NK-92 treated with Interleukin-12 subunit alpha and Interleukin-12 subunit beta, amount 100 ng/mL, for 24 hours (cell line): Measurements from ENCODE around the gene CNNM2.
"Not testable (repeated sequence)": the region's sequence is repeated elsewhere in the genome, so short reads cannot be mapped to it uniquely, and the experiment has no call there.

ENCODE experiments used
- DNase-seq: peaks from one replicate; lab custom pipeline; 2025; lab: John Stamatoyannopoulos, UW

CNNM2 gene

GRCh38 chr10:103041391-103041790 lies 123.3 kb downstream of the CNNM2 start:
- DNase-seq, result no peak

DNA sequence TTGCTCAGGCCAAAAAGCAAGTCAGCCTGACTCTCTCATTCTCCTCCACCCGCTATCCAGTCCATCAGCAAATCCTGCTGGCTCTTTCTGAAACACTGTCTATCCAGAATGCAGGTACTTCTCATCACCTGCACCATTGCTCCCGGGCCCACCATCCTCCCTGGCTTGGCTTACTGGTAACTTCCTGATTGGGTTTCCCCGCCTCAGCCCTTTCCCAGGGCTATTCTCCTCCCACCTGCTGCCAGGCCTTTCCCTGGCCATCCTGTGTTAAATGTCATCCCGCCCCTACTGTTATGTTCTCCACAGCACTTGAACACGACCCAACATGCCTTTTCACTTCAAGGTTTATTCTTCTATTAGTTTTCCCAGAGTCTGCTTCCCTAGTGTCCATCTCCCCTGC lies 124.0 kb downstream of the CNNM2 start:
- DNase-seq, result no peak

GRCh38 chr10:103042908-103043307 lies 124.8 kb downstream of the CNNM2 start:
- DNase-seq, result no peak

- DNase-seq, result no peak
These were observed 126.9 kb downstream of the CNNM2 start for GRCh38 chr10:103044942-103045489.

- no peak for DNase-seq
These were observed 127.9 kb downstream of the CNNM2 start for GRCh38 chr10:103045961-103046360.

DNA sequence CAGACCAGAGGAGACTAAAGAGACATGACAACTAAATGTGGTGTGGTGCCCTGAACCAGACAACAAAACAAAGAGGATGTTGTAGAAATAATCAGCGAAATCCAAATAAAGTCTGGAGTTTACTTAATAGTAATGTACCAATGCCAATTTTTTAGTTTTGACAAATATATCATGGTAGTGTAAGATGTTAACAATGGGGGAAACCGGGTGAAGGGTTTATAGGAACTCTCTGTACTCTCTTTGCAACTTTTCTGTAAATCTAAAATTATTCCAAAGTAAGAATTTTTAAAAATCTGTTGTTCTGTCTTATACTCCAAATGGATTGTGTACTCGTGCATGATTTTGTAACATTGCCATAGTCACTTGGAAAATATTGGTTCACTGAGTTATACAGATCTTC lies 129.3 kb downstream of the CNNM2 start:
- no peak for DNase-seq

DNA sequence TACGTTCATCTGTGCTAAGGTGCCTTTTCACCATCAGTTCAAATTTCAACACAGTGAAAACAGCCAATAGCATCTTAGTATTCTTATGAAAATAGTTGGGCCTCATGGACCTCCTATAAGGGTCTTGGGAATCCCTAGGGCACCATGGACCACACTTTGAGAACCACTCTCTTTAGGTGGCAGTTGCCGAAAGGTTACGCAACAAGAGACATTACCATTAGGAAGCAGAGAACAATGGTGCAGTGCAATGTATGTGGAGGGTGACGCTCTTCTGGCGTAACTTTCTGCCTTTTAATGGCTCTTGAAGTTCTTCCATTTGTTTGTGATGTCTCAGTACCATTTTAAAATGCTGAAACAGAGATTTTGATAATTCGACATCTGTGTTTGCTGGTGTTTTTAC lies 131.1 kb downstream of the CNNM2 start:
- DNase-seq, result no peak

DNA sequence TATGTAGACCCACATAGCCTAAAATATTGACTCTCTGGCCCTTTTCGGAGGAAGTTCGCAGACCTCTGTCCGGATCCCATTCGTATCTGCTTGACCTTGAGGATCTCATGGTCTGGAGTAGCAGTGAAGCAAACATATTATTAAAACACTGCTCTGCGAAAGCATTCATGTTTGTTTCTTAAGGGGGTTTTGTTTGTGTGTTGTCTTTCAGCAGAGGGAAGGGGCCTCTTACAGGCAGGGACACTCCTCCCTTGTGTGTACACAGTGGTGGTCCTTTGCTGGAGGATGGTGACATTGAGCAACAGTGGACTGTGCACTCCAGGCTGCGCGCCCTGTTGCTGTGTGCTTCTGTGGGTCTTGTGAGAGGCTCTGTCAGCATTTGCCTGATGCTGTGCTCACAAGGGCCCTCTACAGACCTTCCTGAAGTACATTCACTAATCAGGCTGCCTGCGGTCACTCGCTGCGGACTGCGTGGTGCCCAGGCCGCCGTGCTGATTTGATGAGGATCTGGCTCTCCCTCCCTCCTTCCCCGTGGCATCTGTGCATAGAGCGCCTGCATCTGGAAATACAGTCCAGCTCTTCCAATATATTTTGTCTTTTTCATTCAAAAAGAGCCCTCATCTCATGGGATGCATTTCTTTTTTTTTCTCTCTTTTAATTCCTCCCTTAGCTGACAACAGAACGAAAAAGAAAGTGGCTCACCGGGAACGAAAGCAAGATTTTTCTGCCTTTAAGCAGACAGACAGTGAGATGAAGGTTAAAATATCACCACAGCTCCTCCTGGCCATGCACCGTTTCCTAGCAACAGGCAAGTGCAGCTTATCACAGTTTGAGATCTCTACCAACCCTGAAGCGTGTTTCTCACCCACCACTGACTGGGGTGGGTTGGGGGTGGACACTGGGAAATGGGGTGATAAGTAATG lies 135.8 kb downstream of the CNNM2 start:
- peak; percentile 69 for DNase-seq

- no peak for DNase-seq
These were observed 136.5 kb downstream of the CNNM2 start for GRCh38 chr10:103054621-103055020.

GRCh38 chr10:103055105-103055504 lies 137.0 kb downstream of the CNNM2 start:
- DNase-seq, result no peak

GRCh38 chr10:103058034-103058433 lies 139.9 kb downstream of the CNNM2 start:
- DNase-seq, result no peak

GRCh38 chr10:103060575-103060974 lies 142.5 kb downstream of the CNNM2 start:
- DNase-seq, result no peak

GRCh38 chr10:103062854-103063590 lies 144.9 kb downstream of the CNNM2 start:
- no peak for DNase-seq

DNA sequence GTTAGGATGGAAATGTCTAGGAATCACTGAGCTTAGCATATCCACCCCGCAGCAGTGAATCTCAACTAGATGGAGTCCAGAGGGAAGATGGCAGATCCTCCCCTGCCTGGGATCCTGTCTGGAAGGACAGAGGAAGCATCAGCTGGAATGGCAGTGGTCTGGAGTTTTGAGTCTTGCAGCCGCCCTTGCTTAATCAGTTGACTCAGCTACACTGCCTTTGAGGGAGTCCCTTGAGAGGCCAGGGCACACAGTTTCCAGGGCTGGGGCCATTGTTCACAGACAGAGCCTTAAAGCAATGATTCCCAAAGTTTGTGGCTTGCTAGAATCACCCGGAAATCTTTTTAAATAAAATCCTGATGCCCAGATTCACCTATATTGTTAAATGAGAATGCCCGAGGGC lies 146.9 kb downstream of the CNNM2 start:
- DNase-seq, result no peak

- DNase-seq, result no peak
These were observed 148.3 kb downstream of the CNNM2 start for GRCh38 chr10:103066141-103067098.

DNA sequence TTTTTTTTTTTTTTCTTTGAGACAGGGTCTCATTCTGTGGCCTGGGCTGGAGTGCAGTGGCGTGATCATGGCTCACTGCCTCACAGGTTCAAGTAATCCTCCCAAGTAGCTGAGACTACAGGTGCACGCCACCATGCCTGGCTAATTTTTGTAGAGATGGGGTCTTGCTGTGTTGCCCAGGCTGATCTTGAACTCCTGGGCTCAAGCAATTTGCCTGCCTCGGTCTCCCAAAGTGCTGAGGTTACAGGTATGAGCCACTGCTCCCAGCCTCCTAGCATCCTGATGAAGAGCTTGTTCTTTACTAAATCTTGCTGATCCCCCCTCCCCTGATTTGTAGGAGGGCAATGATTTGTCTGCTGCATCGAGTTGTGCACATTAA lies 149.0 kb downstream of the CNNM2 start:
- not testable (repeated sequence) for DNase-seq

GRCh38 chr10:103067484-103067883 lies 149.4 kb downstream of the CNNM2 start:
- DNase-seq, result no peak

DNA sequence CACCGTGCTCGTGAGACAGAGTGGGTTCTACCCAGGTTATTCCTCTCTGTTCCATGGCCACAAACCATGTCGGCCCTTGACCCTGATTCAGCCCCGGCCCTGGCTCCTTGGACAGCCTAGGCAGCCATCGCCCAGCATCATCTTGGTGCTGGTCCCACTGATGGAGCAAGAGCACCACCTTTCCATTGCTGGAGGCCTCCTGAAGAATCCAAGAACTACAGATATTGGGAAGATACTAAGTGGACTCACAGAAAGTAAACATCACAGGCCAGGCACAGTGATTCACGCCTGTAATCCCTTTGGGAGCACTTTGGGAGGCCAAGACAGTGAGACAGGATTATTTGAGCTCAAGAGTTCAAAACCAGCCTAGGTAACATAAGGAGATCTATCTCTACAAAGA lies 149.9 kb downstream of the CNNM2 start:
- DNase-seq, result no peak

- DNase-seq, result peak; percentile 25
These were observed 151.6 kb downstream of the CNNM2 start for GRCh38 chr10:103069453-103070331.

GRCh38 chr10:103072276-103072675 lies 154.2 kb downstream of the CNNM2 start:
- no peak for DNase-seq

- DNase-seq, result no peak
These were observed 154.8 kb downstream of the CNNM2 start for GRCh38 chr10:103072891-103073290.
